ENCODE results near the gene PRKACG.
"Not testable (repeated sequence)": the region's sequence is repeated elsewhere in the genome, so short reads cannot be mapped to it uniquely, and the experiment has no call there.

PRKACG gene

DNA sequence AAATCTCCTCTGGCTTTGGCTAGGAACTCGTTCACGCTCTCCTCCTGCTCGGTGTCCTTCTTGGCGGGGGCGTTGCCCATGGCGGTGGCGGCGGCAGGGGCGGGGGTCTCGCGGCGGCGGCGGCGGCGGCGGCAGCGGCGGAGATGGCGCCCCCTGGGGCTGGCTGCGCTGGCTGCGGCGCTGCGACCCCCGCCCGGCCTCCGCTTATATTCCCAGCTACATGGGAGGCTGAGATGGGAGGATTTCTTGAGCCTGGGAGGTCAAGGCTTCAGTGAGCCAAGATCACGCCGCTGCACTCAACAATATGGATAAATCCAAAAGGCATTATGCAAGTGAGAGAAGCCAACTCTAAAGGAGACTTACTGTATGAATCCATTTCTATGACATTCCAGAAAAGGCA is at the start of gene PRKACG:
TSS of gene PRKACG (minus strand) at position 101 of the 400 bp plus-strand sequence. CDS start at position 80, 21 bp downstream.
- no peak for DNase-seq

DNA sequence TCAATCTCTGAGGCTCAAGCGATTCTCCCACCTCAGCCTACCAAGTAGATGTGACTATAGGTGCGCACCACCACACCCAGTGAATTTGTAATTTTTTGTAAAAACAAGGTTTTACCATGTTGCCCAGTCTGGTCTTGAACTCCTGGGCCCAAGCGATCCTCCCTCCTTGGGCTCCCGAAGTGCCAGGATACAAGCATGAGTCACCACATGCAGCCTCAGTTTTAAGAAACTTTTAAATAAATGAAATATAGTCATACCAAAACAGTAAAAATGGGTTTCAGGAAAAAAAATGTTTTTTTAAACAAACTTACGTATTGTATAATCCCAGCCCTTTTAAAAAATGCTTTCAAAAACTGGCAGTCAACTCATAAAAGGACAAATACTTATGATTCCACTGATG is 48.3 kb upstream of the PRKACG start:
- DNase-seq = no peak

- no peak for DNase-seq
Observed at GRCh38 chr9:69060766-69061165, 46.9 kb upstream of the PRKACG start.

- no peak for DNase-seq
Observed at GRCh38 chr9:69058101-69058500, 44.2 kb upstream of the PRKACG start.

DNA sequence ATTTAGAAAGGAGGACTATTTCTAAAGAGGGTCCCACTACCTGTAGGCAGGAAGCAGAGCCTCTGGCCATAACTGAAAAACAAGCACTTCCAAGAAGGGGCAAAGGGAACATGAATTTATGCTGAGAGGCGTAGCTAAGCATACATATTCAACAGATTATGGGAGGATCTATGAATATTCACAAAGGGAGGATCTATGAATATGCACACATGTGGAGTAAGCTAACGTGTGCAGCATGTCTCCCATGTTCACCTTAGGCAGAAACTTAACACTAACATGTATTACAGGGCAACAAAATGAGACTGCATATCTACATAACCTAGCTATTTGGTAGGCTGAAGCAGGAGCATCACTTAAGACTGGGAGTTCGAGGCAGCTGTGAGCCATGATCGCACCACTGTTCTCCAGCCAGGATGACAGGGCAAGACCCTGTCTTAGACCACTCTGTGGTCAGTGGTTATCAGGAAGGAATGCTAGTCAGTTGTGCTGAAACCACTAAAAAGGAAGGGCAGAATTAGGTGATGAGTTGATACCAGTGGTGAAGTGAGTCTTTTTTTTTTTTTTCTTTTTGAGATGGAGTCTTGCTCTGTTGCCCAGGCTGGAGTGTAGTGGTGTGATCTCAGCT is 42.4 kb upstream of the PRKACG start:
- no peak for DNase-seq

GRCh38 chr9:69054989-69055388 is 41.1 kb upstream of the PRKACG start:
- no peak for DNase-seq

GRCh38 chr9:69050936-69051335 is 37.0 kb upstream of the PRKACG start:
- not testable (repeated sequence) for DNase-seq

DNA sequence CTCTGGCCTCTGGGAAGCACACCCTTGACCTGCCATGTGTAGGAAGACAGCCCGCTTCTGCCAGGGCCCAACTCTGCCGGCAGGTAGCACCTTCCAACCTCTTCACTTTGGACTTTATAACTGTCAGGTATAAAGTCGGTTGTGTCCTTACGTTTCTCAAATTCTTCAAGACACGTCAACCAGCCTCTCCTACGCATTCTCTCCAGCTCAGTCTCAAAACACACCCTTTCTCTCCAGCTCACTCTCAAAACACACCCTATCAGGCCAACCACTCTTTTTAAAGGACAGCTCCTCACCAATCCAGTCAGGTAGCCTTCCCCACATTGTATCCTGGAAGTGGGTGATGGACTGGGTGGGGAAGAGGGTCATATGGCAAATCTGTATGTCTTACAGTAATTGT is 35.2 kb upstream of the PRKACG start:
- no peak for DNase-seq

DNA sequence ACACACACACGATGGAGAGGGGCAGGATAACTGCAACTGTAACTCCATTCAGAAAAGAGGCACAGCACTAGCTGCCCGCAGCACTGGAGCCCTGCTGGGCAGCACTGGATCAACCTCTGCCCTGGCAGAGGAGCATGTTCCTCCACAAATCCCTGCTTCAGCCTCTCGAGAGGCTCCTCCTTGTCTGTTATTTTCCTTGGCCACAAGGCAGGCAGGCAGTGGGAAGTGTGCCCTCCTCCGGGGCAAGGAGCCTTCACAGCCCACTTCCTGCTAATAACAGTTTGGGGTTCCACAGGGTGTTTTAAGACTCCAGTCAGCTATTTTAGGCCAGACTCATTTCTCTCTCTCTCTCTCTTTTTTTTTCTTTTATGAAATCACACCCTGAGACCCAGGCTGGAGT is 33.5 kb upstream of the PRKACG start:
- no peak for DNase-seq

- DNase-seq = no peak
Observed at GRCh38 chr9:69046723-69047122, 32.8 kb upstream of the PRKACG start.

- no peak for DNase-seq
Observed at GRCh38 chr9:69045821-69046220, 31.9 kb upstream of the PRKACG start.

- DNase-seq = no peak
Observed at GRCh38 chr9:69044240-69045219, 30.6 kb upstream of the PRKACG start.

DNA sequence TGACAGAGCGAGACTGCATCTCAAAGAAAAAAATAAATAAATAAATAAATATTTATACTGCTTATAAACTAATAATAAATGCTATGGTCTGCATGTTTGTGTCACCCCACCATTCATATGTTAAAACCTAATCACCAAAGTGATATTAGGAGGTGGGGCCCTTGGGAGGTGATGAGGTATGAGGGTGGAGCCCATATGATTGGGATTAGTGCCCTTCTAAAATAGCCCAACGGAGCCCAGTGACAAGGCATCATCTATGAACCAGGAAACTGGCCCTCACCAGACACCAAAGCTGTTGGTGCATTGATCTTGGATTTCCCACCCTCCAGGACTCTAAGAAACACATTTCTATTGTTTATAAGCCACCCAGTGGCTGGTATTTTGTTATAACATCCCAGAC is 26.7 kb upstream of the PRKACG start:
- no peak for DNase-seq

DNA sequence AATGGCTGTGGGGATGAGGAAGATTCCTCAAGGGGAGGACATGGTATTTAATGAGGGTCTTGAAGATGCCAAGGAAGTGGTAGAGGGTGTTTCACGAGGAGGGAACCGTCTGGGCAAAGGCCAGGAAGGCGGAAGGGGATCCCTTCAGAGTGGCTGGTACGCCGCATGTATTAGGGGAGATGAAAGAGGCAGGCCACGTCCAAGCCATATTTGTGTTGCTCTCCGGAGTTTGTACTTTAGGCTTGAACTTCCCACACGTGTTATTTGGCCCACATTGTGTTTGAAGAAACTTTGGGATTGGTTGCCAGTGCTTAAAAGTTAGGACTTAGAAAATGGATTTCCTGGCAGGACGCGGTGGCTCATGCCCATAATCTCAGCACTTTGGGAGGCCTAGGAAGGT is 22.9 kb upstream of the PRKACG start:
- DNase-seq = no peak

DNA sequence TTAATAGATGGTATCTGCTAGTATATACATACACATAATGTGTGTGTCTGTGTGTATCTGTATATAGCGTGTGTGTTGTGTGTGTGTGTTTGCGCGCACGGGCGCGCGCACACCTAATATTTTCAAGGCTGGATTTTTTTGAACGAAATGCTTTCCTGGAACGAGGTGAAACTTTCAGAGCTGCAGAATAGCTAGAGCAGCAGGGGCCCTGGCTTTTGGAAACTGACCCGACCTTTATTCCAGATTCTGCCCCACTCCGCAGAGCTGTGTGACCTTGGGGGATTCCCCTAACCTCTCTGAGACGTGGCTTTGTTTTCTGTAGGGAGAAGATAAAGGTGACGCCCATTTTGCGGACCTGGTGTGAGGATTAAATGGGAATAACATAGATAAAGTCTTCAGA is 22.4 kb upstream of the PRKACG start:
- DNase-seq = no peak

GRCh38 chr9:69035438-69036308 is 21.8 kb upstream of the PRKACG start, which contains the start of gene FXN:
Gene FXN, plus strand, starts transcription at chr9:69035752. Its CDS starts 31 bp downstream, at chr9:69035783.
- DNase-seq = peak; percentile 61

DNA sequence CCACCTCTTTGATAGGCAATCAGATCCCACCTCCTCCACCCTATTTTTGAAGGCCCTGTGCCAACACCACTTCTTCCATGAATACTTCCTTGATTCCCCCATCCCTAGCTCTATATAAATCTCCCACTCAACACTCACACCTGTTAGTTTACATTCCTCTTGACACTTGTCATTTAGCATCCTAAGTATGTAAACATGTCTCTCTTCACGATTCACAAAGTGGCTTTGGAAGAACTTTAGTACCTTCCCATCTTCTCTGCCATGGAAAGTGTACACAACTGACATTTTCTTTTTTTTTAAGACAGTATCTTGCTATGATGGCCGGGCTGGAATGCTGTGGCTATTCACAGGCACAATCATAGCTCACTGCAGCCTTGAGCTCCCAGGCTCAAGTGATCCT is 20.2 kb upstream of the PRKACG start:
- DNase-seq = no peak

- DNase-seq = no peak
Observed at GRCh38 chr9:69030851-69031645, 17.1 kb upstream of the PRKACG start.

GRCh38 chr9:69029535-69029934 is 15.6 kb upstream of the PRKACG start:
- DNase-seq = no peak

DNA sequence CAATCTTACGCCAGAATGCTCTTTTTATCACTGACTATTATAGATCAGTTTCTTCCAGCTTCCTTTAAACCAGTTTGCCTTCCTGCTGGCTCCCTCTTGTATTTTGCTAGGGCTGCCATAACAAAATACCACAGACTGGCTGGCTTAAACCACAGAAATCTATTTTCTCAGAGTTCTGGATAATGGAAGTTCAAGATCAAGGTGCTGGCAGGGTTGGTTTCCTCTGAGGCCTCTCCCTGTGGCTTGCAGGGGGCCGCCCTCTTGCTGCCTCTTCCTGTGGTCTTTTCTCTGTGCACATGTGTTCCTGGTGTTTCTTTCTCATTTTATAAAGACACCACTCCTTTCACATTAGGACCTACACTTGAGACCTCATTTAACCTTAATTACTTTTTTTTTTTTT is 14.8 kb upstream of the PRKACG start:
- DNase-seq = no peak

- DNase-seq = peak; percentile 55
Observed at GRCh38 chr9:69027355-69028097, 13.6 kb upstream of the PRKACG start.

- peak; percentile 52 for DNase-seq
Observed at GRCh38 chr9:69023650-69024049, 9.7 kb upstream of the PRKACG start.
